ENCODE measurements around the gene EGFLAM. TPM values are rescaled to one million over a fixed set of nuclear protein-coding genes. Genes with fewer than 3 reads are reported as not detected.

Gene EGFLAM
- total and polyA plus RNA-seq, 2 experiments from 2014 or later: 0.06 to 0.27 TPM

- TF ChIP-seq, protein P1, sequence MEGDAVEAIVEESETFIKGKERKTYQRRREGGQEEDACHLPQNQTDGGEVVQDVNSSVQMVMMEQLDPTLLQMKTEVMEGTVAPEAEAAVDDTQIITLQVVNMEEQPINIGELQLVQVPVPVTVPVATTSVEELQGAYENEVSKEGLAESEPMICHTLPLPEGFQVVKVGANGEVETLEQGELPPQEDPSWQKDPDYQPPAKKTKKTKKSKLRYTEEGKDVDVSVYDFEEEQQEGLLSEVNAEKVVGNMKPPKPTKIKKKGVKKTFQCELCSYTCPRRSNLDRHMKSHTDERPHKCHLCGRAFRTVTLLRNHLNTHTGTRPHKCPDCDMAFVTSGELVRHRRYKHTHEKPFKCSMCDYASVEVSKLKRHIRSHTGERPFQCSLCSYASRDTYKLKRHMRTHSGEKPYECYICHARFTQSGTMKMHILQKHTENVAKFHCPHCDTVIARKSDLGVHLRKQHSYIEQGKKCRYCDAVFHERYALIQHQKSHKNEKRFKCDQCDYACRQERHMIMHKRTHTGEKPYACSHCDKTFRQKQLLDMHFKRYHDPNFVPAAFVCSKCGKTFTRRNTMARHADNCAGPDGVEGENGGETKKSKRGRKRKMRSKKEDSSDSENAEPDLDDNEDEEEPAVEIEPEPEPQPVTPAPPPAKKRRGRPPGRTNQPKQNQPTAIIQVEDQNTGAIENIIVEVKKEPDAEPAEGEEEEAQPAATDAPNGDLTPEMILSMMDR (IDR thresholded peaks at IDR 0.05; ENCODE audit: low read depth, low read length): no peak
- Histone ChIP-seq H3K27me3 (no peaks in the 10 kb centered on the region), H3K4me1 (ENCODE audit: low read depth) (no peaks in the 10 kb centered on the region)
Measured at GRCh38 chr5:38305148-38305547, 46.8 kb downstream of the EGFLAM start.

DNA sequence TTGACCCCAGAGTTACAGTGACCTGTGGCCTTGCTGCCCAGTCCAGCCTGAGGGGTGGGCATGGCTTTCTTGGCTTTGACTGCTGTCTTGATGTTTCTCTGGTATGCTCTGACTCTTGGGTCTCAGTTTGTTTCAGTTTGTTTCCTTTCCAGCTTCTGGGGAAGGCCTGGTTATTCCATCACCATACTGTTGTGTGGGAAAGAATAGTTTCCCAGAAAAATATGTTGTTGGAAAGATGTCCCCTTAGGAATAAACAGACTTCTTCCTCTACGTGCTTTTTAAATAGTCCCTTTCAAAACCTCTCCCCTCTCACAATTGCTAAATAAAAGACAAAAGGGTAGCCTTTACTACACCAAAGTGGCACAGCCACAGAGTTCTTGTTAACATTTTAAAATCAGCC, 49.5 kb downstream of the EGFLAM start:
- no peak overlapping the region for H3K27ac ChIP-seq
- no peaks in the 10 kb centered on the region for H3K27me3 ChIP-seq
- no peaks in the 10 kb centered on the region for H3K9me3 ChIP-seq (ENCODE audit: low read depth)
- H3K36me3 ChIP-seq: no peaks in the 10 kb centered on the region
- TF ChIP-seq, protein P1 (IDR thresholded peaks at IDR 0.05; ENCODE audit: low read depth, low read length): no peak
- H3K4me3 ChIP-seq: no peak overlapping the region
- H3K4me1 ChIP-seq (ENCODE audit: low read depth): no peaks in the 10 kb centered on the region
- no peak for DNase-seq (ENCODE audit: low read depth in 1 of 2, low spot score in 1 of 2)

More at GRCh38 chr5:38305148-38305547, 46.8 kb downstream of the EGFLAM start:
- no peak for DNase-seq (ENCODE audit: low read depth in 1 of 2, low spot score in 1 of 2)
- H3K27ac ChIP-seq: no peak overlapping the region
- H3K36me3 ChIP-seq: no peaks in the 10 kb centered on the region
- no peak overlapping the region for H3K4me3 ChIP-seq
- no peaks in the 10 kb centered on the region for H3K9me3 ChIP-seq (ENCODE audit: low read depth)

- TF ChIP-seq, protein P1 (IDR thresholded peaks at IDR 0.05; ENCODE audit: low read depth, low read length): no peak
- no peaks in the 10 kb centered on the region for H3K36me3 ChIP-seq
- peak in 1 of 2 donors; percentile 61 for DNase-seq (ENCODE audit: low read depth in 1 of 2, low spot score in 1 of 2)
- H3K4me1 ChIP-seq (ENCODE audit: low read depth): no peaks in the 10 kb centered on the region
- H3K4me3 ChIP-seq: no peak overlapping the region
- H3K27ac ChIP-seq: no peak overlapping the region
- no peaks in the 10 kb centered on the region for H3K9me3 ChIP-seq (ENCODE audit: low read depth)
- H3K27me3 ChIP-seq: no peaks in the 10 kb centered on the region
Measured at GRCh38 chr5:38316544-38317224, 58.3 kb downstream of the EGFLAM start.

DNA sequence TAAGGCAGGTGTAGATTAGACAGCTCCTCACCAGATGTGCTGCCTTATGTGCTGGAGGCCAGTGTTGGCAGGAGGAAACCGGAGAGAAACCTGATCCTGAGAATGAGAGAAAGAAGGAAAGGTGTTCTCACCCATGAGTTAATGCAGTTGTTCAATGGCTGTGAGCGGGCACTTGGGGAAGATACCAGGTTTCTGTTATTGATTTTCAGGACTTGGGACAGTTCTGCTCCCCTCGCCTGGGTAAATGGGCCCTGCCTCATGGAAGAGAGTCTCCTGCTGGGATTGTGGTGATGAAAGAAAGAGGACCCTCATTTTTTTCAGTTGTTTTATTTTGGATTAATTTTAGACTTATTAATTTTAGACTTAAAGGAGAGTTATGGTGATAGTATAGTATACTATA, 59.5 kb downstream of the EGFLAM start:
- H3K27me3 ChIP-seq: no peaks in the 10 kb centered on the region
- H3K36me3 ChIP-seq: no peaks in the 10 kb centered on the region
- DNase-seq (ENCODE audit: low read depth in 1 of 2, low spot score in 1 of 2): peak in 1 of 2 donors; percentile 33
- TF ChIP-seq, protein P1 (IDR thresholded peaks at IDR 0.05; ENCODE audit: low read depth, low read length): no peak
- no peak overlapping the region for H3K4me3 ChIP-seq
- no peak overlapping the region for H3K27ac ChIP-seq
- H3K4me1 ChIP-seq (ENCODE audit: low read depth): no peaks in the 10 kb centered on the region
- no peaks in the 10 kb centered on the region for H3K9me3 ChIP-seq (ENCODE audit: low read depth)

GRCh38 chr5:38319491-38319890, 61.1 kb downstream of the EGFLAM start:
- no peaks in the 10 kb centered on the region for H3K36me3 ChIP-seq
- no peak overlapping the region for H3K27ac ChIP-seq
- no peaks in the 10 kb centered on the region for H3K4me1 ChIP-seq (ENCODE audit: low read depth)
- TF ChIP-seq, protein P1 (IDR thresholded peaks at IDR 0.05; ENCODE audit: low read depth, low read length): no peak
- no peaks in the 10 kb centered on the region for H3K27me3 ChIP-seq
- H3K9me3 ChIP-seq (ENCODE audit: low read depth): no peaks in the 10 kb centered on the region
- no peak overlapping the region for H3K4me3 ChIP-seq
- DNase-seq (ENCODE audit: low read depth in 1 of 2, low spot score in 1 of 2): no peak
